A673 (cell line): ENCODE data around the gene SRCIN1. TPM values are rescaled to one million over a fixed set of nuclear protein-coding genes. Genes with fewer than 3 reads are reported as not detected.

Experiments
- BruUV-seq: library from RNA; stranded (reverse); fragments of 400-500 nt; replicated peaks from 2 replicates; lab custom pipeline; 2021; lab: Mats Ljungman, UMichigan
- CTCF ChIA-PET: fragments of 300-600 bp; sonication (Branson Sonifier 250); formaldehyde crosslinking; loops from one replicate; lab custom pipeline; 2022; ENCODE audit warnings: antibody characterized with exemption; lab: Charles Lee
- POLR2A ChIA-PET: fragments of 300-600 bp; sonication (Branson Sonifier 250); formaldehyde crosslinking; loops from one replicate; lab custom pipeline; 2022; ENCODE audit warnings: antibody characterized with exemption; ENCODE audit not compliant: low non-redundant PET; lab: Charles Lee
- DNase-seq: peaks from one replicate; pipeline ENCODE4 v3.0.0-alpha.2; 2015; ENCODE audit warnings: low spot score
- H3K27ac ChIP-seq: fragments of 200-600 bp; sonication (generic); 2 replicates; pipeline ENCODE4 v1.5.1; 2016; ENCODE audit warnings: mixed run types, low read depth, mild to moderate bottlenecking, mixed read lengths, antibody characterized with exemption, low read length; ENCODE audit not compliant: poor library complexity, severe bottlenecking
- H3K27me3 ChIP-seq: fragments of 200-600 bp; sonication (generic); replicated peaks from 2 replicates; pipeline ENCODE4 v1.6.1; 2017; ENCODE audit warnings: mixed run types, low read depth, mild to moderate bottlenecking, mixed read lengths, antibody characterized with exemption, low read length; ENCODE audit not compliant: insufficient read depth, poor library complexity
- H3K36me3 ChIP-seq: fragments of 200-600 bp; sonication (generic); 2 replicates; pipeline ENCODE4 v1.6.1; 2016; ENCODE audit warnings: mixed run types, mild to moderate bottlenecking, mixed read lengths, antibody characterized with exemption, low read length; ENCODE audit not compliant: insufficient read depth, poor library complexity, severe bottlenecking
- H3K4me1 ChIP-seq: fragments of 200-600 bp; sonication (generic); 2 replicates; pipeline ENCODE4 v1.6.1; 2017; ENCODE audit warnings: mixed run types, mild to moderate bottlenecking, mixed read lengths, antibody characterized with exemption, low read length; ENCODE audit not compliant: insufficient read depth, poor library complexity, severe bottlenecking
- H3K4me3 ChIP-seq: fragments of 200-600 bp; sonication (generic); 2 replicates; pipeline ENCODE4 v1.5.1; 2016; ENCODE audit warnings: low read depth, mixed run types, mild to moderate bottlenecking, mixed read lengths, low read length; ENCODE audit not compliant: poor library complexity, severe bottlenecking
- H3K9me3 ChIP-seq: fragments of 200-600 bp; sonication (generic); 2 replicates; pipeline ENCODE4 v1.6.1; 2016; ENCODE audit warnings: mixed run types, low read depth, mild to moderate bottlenecking, mixed read lengths, antibody characterized with exemption, low read length; ENCODE audit not compliant: poor library complexity, severe bottlenecking
- EZH2 ChIP-seq: fragments of 200-600 bp; sonication (generic); IDR thresholded peaks from 2 replicates; pipeline ENCODE4 v1.6.1; 2017; ENCODE audit warnings: borderline replicate concordance, low read depth, mild to moderate bottlenecking, mixed read lengths, antibody characterized with exemption, low read length; ENCODE audit not compliant: poor library complexity, severe bottlenecking
- intact Hi-C: fragments of 100-400 bp; cut with micrococcal nuclease; formaldehyde crosslinking; loops from one replicate; pipeline ENCODE4 v1.10.0; 2022; ENCODE audit not compliant: unreplicated experiment
- total RNA-seq: library from RNA; stranded (reverse); gene quantifications from 2 replicates; pipeline ENCODE4 v1.2.3, GENCODE V29; 2021
- TF ChIP-seq, protein P1 (sequence below): fragments of 300-800, 200-600 bp; sonication (generic); conservative IDR thresholded peaks from 2 replicates; pipeline ENCODE4 v1.5.1; 2017; ENCODE audit warnings: low read depth, mild to moderate bottlenecking, antibody characterized with exemption, low read length, moderate library complexity, mixed read lengths

SRCIN1 gene
- total RNA-seq, 1 experiment from 2014 or later: 1.6 TPM

DNA sequence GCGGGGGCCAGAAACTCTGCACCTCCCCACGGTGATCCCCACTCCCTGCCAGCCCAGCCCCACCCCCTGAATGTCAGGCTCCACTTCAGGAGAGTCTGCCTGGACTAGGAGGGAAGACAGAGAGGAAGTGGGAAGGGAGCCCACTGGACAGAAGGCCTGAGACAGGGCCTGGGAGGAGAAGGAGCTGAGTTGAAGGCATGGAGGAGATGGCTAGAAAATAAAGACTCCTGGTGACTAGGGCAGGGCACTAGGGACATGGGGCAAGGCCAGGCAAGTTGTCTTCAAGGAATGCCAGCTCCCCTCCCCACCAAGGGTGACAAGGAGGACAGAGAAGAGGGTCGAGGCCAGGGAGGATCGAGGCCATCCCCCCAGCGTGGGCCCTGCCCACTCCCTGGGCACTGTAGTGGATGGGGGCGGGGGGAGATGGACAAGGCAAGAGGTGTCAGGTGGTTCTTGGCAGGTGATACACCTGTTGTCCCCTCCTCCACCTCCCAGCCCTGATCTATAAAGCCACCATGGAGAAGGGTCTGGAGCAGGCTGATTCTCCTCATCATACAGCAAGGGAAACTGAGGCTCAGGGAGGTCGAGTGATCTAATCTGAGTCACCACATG lies 19.7 kb downstream of the SRCIN1 start:
- H3K27ac ChIP-seq: no peak overlapping the region
- no peaks in the 10 kb centered on the region for H3K4me1 ChIP-seq
- no peak overlapping the region for H3K4me3 ChIP-seq
- no peaks in the 10 kb centered on the region for H3K36me3 ChIP-seq
- BruUV-seq: no TSS peak
- ChIA-PET CTCF (no interaction called here), POLR2A (no interaction called here)
- TF ChIP-seq EZH2: no peak
- TF ChIP-seq, protein P1, sequence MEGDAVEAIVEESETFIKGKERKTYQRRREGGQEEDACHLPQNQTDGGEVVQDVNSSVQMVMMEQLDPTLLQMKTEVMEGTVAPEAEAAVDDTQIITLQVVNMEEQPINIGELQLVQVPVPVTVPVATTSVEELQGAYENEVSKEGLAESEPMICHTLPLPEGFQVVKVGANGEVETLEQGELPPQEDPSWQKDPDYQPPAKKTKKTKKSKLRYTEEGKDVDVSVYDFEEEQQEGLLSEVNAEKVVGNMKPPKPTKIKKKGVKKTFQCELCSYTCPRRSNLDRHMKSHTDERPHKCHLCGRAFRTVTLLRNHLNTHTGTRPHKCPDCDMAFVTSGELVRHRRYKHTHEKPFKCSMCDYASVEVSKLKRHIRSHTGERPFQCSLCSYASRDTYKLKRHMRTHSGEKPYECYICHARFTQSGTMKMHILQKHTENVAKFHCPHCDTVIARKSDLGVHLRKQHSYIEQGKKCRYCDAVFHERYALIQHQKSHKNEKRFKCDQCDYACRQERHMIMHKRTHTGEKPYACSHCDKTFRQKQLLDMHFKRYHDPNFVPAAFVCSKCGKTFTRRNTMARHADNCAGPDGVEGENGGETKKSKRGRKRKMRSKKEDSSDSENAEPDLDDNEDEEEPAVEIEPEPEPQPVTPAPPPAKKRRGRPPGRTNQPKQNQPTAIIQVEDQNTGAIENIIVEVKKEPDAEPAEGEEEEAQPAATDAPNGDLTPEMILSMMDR: no peak
- H3K27me3 ChIP-seq: no peaks in the 10 kb centered on the region
- intact Hi-C loops: no loop called here
- no peak for DNase-seq
- H3K9me3 ChIP-seq: no peaks in the 10 kb centered on the region

GRCh38 chr17:38585056-38585917 lies 20.5 kb downstream of the SRCIN1 start:
- CTCF ChIA-PET: no interaction called here
- Histone ChIP-seq H3K4me1 (no peaks in the 10 kb centered on the region), H3K4me3 (no peak overlapping the region), H3K27ac (no peak overlapping the region), H3K27me3 (no peaks in the 10 kb centered on the region), H3K36me3 (no peaks in the 10 kb centered on the region), H3K9me3 (no peaks in the 10 kb centered on the region)
- intact Hi-C loops: no loop called here
- BruUV-seq: no TSS peak
- no peak for DNase-seq
- no peak for TF ChIP-seq EZH2
- TF ChIP-seq, protein P1: no peak
- POLR2A ChIA-PET: no interaction called here

GRCh38 chr17:38584350-38584925 lies 21.3 kb downstream of the SRCIN1 start:
- intact Hi-C loops: no loop called here
- BruUV-seq: no TSS peak
- peak; percentile 56 for DNase-seq
- no peaks in the 10 kb centered on the region for H3K27me3 ChIP-seq
- no peak for TF ChIP-seq EZH2
- TF ChIP-seq, protein P1: peak; percentile 81
- ChIA-PET CTCF (interaction anchor here (0.5 to 1.1 kb wide), 3 partner anchors 26 to 568 kb away, joined by 3 to 16 read pairs (median 9); no protein-coding TSS in a partner anchor), POLR2A (no interaction called here)
- H3K4me3 ChIP-seq: no peak overlapping the region
- no peaks in the 10 kb centered on the region for H3K36me3 ChIP-seq
- H3K9me3 ChIP-seq: no peaks in the 10 kb centered on the region
- no peak overlapping the region for H3K27ac ChIP-seq
- H3K4me1 ChIP-seq: no peaks in the 10 kb centered on the region
